ENCODE measurements around the gene MARCHF10. TPM values are rescaled to one million over a fixed set of nuclear protein-coding genes. Genes with fewer than 3 reads are reported as not detected.
A peak's percentile ranks its signal among the peaks of the same experiment; 100 is the strongest.
"Not testable (repeated sequence)": the region's sequence is repeated elsewhere in the genome, so short reads cannot be mapped to it uniquely, and the experiment has no call there.

Gene MARCHF10
- total RNA-seq, 1 experiment from 2014 or later: not detected

- CTCF ChIA-PET: interaction anchor here (0.6 kb wide), 1 partner anchor 67 kb away, joined by 4 read pairs; no protein-coding TSS in a partner anchor
- DNase-seq (ENCODE audit: unreplicated experiment): peak; percentile 70
- TF ChIP-seq CTCF (IDR thresholded peaks at IDR 0.05; ENCODE audit: unreplicated experiment): no peak
- no peaks in the 10 kb centered on the region for H3K36me3 Mint-ChIP-seq (ENCODE audit: insufficient read depth, unreplicated experiment)
- peak overlapping the region; percentile 96 for H3K27ac Mint-ChIP-seq (ENCODE audit: low read depth, unreplicated experiment)
- peak overlapping the region; percentile 24 for H3K4me3 Mint-ChIP-seq (ENCODE audit: unreplicated experiment)
- no TSS peak for BruUV-seq (replicated peaks)
- H3K4me1 Mint-ChIP-seq (ENCODE audit: insufficient read depth, unreplicated experiment): peaks cover 30% of the 10 kb centered on the region
- no peaks in the 10 kb centered on the region for H3K27me3 Mint-ChIP-seq (ENCODE audit: insufficient read depth, unreplicated experiment)
- POLR2A ChIA-PET: interaction anchor here (0.7 to 2.4 kb wide), 7 partner anchors 9 to 1469 kb away, joined by 3 to 11 read pairs (median 7); partner anchors contain the start of gene TANC2
- no peaks in the 10 kb centered on the region for H3K9me3 Mint-ChIP-seq (ENCODE audit: unreplicated experiment)
- intact Hi-C loops (cut with micrococcal nuclease): loop anchor here (5.0 to 10.0 kb wide), 2 partner anchors 37 to 84 kb away; no protein-coding TSS in a partner anchor
Observed at GRCh38 chr17:62790564-62790986, 17.5 kb downstream of the MARCHF10 start.

GRCh38 chr17:62787366-62787765, 20.7 kb downstream of the MARCHF10 start:
- no peak for DNase-seq (ENCODE audit: unreplicated experiment)
- Mint-ChIP-seq H3K27me3 (ENCODE audit: insufficient read depth, unreplicated experiment) (no peaks in the 10 kb centered on the region), H3K36me3 (ENCODE audit: insufficient read depth, unreplicated experiment) (no peaks in the 10 kb centered on the region), H3K4me3 (ENCODE audit: unreplicated experiment) (no peak overlapping the region), H3K4me1 (ENCODE audit: insufficient read depth, unreplicated experiment) (peaks cover 35% of the 10 kb centered on the region), H3K9me3 (ENCODE audit: unreplicated experiment) (no peaks in the 10 kb centered on the region), H3K27ac (ENCODE audit: low read depth, unreplicated experiment) (no peak overlapping the region)
- TF ChIP-seq CTCF (IDR thresholded peaks at IDR 0.05; ENCODE audit: unreplicated experiment): no peak
- intact Hi-C loops (cut with micrococcal nuclease): no loop called here
- POLR2A ChIA-PET: no interaction called here
- CTCF ChIA-PET: interaction anchor here (0.5 kb wide), 1 partner anchor 499 kb away, joined by 4 read pairs; no protein-coding TSS in a partner anchor
- BruUV-seq (replicated peaks): no TSS peak

GRCh38 chr17:62786646-62787045, 21.5 kb downstream of the MARCHF10 start:
- no TSS peak for BruUV-seq (replicated peaks)
- Mint-ChIP-seq H3K36me3 (ENCODE audit: insufficient read depth, unreplicated experiment) (no peaks in the 10 kb centered on the region), H3K27me3 (ENCODE audit: insufficient read depth, unreplicated experiment) (no peaks in the 10 kb centered on the region), H3K4me3 (ENCODE audit: unreplicated experiment) (no peak overlapping the region), H3K9me3 (ENCODE audit: unreplicated experiment) (no peaks in the 10 kb centered on the region), H3K27ac (ENCODE audit: low read depth, unreplicated experiment) (no peak overlapping the region), H3K4me1 (ENCODE audit: insufficient read depth, unreplicated experiment) (peaks cover 29% of the 10 kb centered on the region)
- intact Hi-C loops (cut with micrococcal nuclease): no loop called here
- no peak for TF ChIP-seq CTCF (IDR thresholded peaks at IDR 0.05; ENCODE audit: unreplicated experiment)
- DNase-seq (ENCODE audit: unreplicated experiment): no peak
- ChIA-PET CTCF (no interaction called here), POLR2A (no interaction called here)

- H3K9me3 Mint-ChIP-seq (ENCODE audit: unreplicated experiment); H3K27ac Mint-ChIP-seq (ENCODE audit: low read depth, unreplicated experiment); H3K4me3 Mint-ChIP-seq (ENCODE audit: unreplicated experiment); POLR2A ChIA-PET; BruUV-seq (replicated peaks); intact Hi-C loops (cut with micrococcal nuclease); DNase-seq (ENCODE audit: unreplicated experiment); H3K36me3 Mint-ChIP-seq (ENCODE audit: insufficient read depth, unreplicated experiment); CTCF ChIA-PET; H3K27me3 Mint-ChIP-seq (ENCODE audit: insufficient read depth, unreplicated experiment): not testable (repeated sequence)
- peaks cover 24% of the 10 kb centered on the region for H3K4me1 Mint-ChIP-seq (ENCODE audit: insufficient read depth, unreplicated experiment)
Observed at GRCh38 chr17:62785983-62786382, 22.1 kb downstream of the MARCHF10 start.
